ENCODE results near the gene ARMC2.

The ARMC2 gene

DNA sequence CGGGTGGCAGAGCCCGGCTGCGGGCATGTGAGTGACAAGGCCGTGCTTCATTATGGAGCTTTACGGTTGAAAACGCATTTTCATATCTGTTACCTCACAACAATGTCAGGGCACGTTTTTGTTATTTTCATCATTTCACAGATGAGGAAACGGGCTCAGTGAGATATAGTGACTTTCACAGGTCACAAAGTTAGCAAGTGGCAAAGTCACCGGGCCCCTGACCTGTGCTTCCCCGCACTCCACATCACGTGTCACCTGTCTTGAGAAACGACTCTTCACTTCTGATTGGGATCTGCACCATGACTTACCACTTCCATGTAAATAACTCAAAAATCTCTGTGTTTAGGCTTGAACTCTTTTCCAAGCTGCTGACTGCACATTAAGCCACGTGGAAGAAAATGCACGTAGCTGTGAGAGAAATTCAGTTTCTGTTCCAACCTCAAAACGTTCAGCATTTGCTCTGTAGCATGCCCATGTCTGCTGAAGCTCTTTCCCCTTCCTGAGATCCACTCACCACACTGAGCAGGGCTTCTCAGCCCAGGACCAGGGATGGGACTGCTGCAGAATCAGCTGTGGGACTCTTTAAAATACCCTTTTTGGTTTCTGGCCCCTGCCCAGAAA, 107.2 kb downstream of the ARMC2 start:
- H3K27ac ChIP-seq: no peak overlapping the region
- no peak overlapping the region for H3K4me3 ChIP-seq (ENCODE audit: low read depth, low read length)
- in situ Hi-C loops (cut with HindIII; ENCODE audit: low pct_ligation_motif_present, low sequenced_read_pairs): no loop called here
- no peaks in the 10 kb centered on the region for H3K36me3 ChIP-seq (replicated peaks)
- no peak for DNase-seq
- no peaks in the 10 kb centered on the region for H3K27me3 ChIP-seq (replicated peaks)
- TF ChIP-seq, protein P1, sequence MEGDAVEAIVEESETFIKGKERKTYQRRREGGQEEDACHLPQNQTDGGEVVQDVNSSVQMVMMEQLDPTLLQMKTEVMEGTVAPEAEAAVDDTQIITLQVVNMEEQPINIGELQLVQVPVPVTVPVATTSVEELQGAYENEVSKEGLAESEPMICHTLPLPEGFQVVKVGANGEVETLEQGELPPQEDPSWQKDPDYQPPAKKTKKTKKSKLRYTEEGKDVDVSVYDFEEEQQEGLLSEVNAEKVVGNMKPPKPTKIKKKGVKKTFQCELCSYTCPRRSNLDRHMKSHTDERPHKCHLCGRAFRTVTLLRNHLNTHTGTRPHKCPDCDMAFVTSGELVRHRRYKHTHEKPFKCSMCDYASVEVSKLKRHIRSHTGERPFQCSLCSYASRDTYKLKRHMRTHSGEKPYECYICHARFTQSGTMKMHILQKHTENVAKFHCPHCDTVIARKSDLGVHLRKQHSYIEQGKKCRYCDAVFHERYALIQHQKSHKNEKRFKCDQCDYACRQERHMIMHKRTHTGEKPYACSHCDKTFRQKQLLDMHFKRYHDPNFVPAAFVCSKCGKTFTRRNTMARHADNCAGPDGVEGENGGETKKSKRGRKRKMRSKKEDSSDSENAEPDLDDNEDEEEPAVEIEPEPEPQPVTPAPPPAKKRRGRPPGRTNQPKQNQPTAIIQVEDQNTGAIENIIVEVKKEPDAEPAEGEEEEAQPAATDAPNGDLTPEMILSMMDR (IDR thresholded peaks at IDR 0.05; ENCODE audit: low read depth, low read length, missing control alignments): no peak

DNA sequence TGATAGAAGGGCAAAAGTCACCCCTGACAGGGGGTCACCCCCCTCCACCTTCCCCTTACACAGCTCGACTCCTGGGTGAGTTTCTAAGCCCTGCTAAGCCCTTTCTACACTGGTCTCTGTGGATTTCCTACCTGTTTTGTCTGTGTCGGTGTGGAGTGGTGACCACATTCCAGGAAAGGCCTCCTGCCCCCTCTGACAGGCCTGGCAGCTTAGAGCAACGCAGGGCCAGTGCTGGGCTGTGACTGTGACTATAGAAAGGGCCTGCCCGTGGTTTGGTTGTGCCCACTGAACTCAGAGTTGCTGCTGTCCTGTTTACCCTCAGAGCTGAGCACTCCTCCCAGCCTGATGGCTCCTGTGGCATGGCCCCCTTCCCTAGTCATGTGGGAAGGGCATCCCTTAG, 109.0 kb downstream of the ARMC2 start:
- Histone ChIP-seq H3K27ac (no peak overlapping the region), H3K4me3 (ENCODE audit: low read depth, low read length) (no peak overlapping the region), H3K36me3 (replicated peaks) (no peaks in the 10 kb centered on the region), H3K27me3 (replicated peaks) (no peaks in the 10 kb centered on the region)
- DNase-seq: no peak
- in situ Hi-C loops (cut with HindIII; ENCODE audit: low pct_ligation_motif_present, low sequenced_read_pairs): no loop called here
- TF ChIP-seq, protein P1 (IDR thresholded peaks at IDR 0.05; ENCODE audit: low read depth, low read length, missing control alignments): no peak

GRCh38 chr6:108958900-108959770, 110.9 kb downstream of the ARMC2 start:
- in situ Hi-C loops (cut with HindIII; ENCODE audit: low pct_ligation_motif_present, low sequenced_read_pairs): no loop called here
- no peak overlapping the region for H3K27ac ChIP-seq
- TF ChIP-seq, protein P1 (IDR thresholded peaks at IDR 0.05; ENCODE audit: low read depth, low read length, missing control alignments): no peak
- no peak overlapping the region for H3K4me3 ChIP-seq (ENCODE audit: low read depth, low read length)
- DNase-seq: no peak
- no peaks in the 10 kb centered on the region for H3K36me3 ChIP-seq (replicated peaks)
- no peaks in the 10 kb centered on the region for H3K27me3 ChIP-seq (replicated peaks)

GRCh38 chr6:108959972-108960582, 111.9 kb downstream of the ARMC2 start:
- Histone ChIP-seq H3K27ac (no peak overlapping the region), H3K27me3 (replicated peaks) (no peaks in the 10 kb centered on the region), H3K36me3 (replicated peaks) (no peaks in the 10 kb centered on the region), H3K4me3 (ENCODE audit: low read depth, low read length) (no peak overlapping the region)
- DNase-seq: no peak
- in situ Hi-C loops (cut with HindIII; ENCODE audit: low pct_ligation_motif_present, low sequenced_read_pairs): no loop called here
- TF ChIP-seq, protein P1 (IDR thresholded peaks at IDR 0.05; ENCODE audit: low read depth, low read length, missing control alignments): no peak

- H3K27ac ChIP-seq: no peak overlapping the region
- DNase-seq: no peak
- no peaks in the 10 kb centered on the region for H3K27me3 ChIP-seq (replicated peaks)
- no peak overlapping the region for H3K4me3 ChIP-seq (ENCODE audit: low read depth, low read length)
- TF ChIP-seq, protein P1 (IDR thresholded peaks at IDR 0.05; ENCODE audit: low read depth, low read length, missing control alignments): no peak
- no peaks in the 10 kb centered on the region for H3K36me3 ChIP-seq (replicated peaks)
- in situ Hi-C loops (cut with HindIII; ENCODE audit: low pct_ligation_motif_present, low sequenced_read_pairs): no loop called here
Observed at GRCh38 chr6:108960601-108961000, 112.4 kb downstream of the ARMC2 start.

Measured in brain microvascular endothelial cell (primary cell).